Measurements from ENCODE around the gene IVNS1ABP. TPM values are rescaled to one million over a fixed set of nuclear protein-coding genes. Genes with fewer than 3 reads are reported as not detected.

The IVNS1ABP gene
- total and polyA plus RNA-seq, 9 of the 15 experiments (the other 6 are each of a cell fraction or from before 2014, with no cell fraction given) = 30.6 to 126 (median 77.7) TPM

- TF ChIP-seq TBP (optimal IDR thresholded peaks at IDR 0.05; ENCODE audit: low read depth, low read length) = peak; percentile 38
- TF ChIP-seq ZNF175 (CRISPR knock-in tag; IDR thresholded peaks at IDR 0.05; ENCODE audit: low read depth) = peak; percentile 47; the same call in 1 of the 2 replicates
- peak; percentile 88 for TF ChIP-seq BRD9 (IDR thresholded peaks at IDR 0.05; ENCODE audit: low read depth, partially characterized antibody)
- 0 out of 2 replicates have a peak, but pooled peaks have one; percentile 25 for TF ChIP-seq NKRF (IDR thresholded peaks at IDR 0.05; ENCODE audit: borderline replicate concordance)
- TF ChIP-seq RBM34 (IDR thresholded peaks at IDR 0.05; ENCODE audit: borderline replicate concordance, insufficient read depth, low read length) = no peak
- peak; percentile 80 for TF ChIP-seq ZNF274 (IDR thresholded peaks at IDR 0.05; ENCODE audit: borderline replicate concordance, low read depth, low read length)
- no peak for TF ChIP-seq BACH1 (tag; IDR thresholded peaks at IDR 0.05)
- peak; percentile 86 for TF ChIP-seq KHSRP (IDR thresholded peaks at IDR 0.05)
- TF ChIP-seq HOMEZ (CRISPR knock-in tag; IDR thresholded peaks at IDR 0.05) = no peak
- peak in 1 of 2 experiments; percentile 6; a peak in 2 of 4 replicates for TF ChIP-seq RAD21 (CRISPR knock-in tag; conservative IDR thresholded peaks at IDR 0.05 in 1 of 2, IDR thresholded peaks at IDR 0.05 in 1 of 2)
- peak; percentile 61 for TF ChIP-seq HMGN3 (IDR thresholded peaks at IDR 0.05; ENCODE audit: borderline replicate concordance, extremely low read depth, insufficient read length, low read depth, low read length)
- peak; percentile 41 for TF ChIP-seq TAF9B (IDR thresholded peaks at IDR 0.05; ENCODE audit: partially characterized antibody)
- TF ChIP-seq SOX6 (IDR thresholded peaks at IDR 0.05) = peak; percentile 94
- TF ChIP-seq ZNF12 (CRISPR knock-in tag; IDR thresholded peaks at IDR 0.05) = peak; percentile 61; the same call in 1 of the 2 replicates
- peak; percentile 48 to 78 for TF ChIP-seq NCOA2 (IDR thresholded peaks at IDR 0.05; ENCODE audit: partially characterized antibody in 2 of 2)
- TF ChIP-seq JUND (IDR thresholded peaks at IDR 0.05; ENCODE audit: borderline replicate concordance, low read depth, low read length) = peak; percentile 73
- TF ChIP-seq JUND (tag; IDR thresholded peaks at IDR 0.05; ENCODE audit: borderline replicate concordance, low read depth, low read length) = peak; percentile 42; the same call in 1 of the 3 replicates
- 0 out of 2 replicates have a peak, but pooled peaks have one; percentile 8 for TF ChIP-seq MYC (IDR thresholded peaks at IDR 0.05; ENCODE audit: low read depth, low read length)
- TF ChIP-seq MYC (CRISPR knock-in tag; IDR thresholded peaks at IDR 0.05; ENCODE audit: borderline replicate concordance, low read depth) = no peak
- peak; percentile 82 for TF ChIP-seq MTA1 (IDR thresholded peaks at IDR 0.05; ENCODE audit: borderline replicate concordance)
- TF ChIP-seq HDAC1 (IDR thresholded peaks at IDR 0.05) = peak; percentile 7 to 87; a peak in 2 of 4 replicates
- no peak for TF ChIP-seq ZFPM2 (CRISPR knock-in tag; IDR thresholded peaks at IDR 0.05)
- peak; percentile 85 for TF ChIP-seq MTA3 (IDR thresholded peaks at IDR 0.05; ENCODE audit: borderline replicate concordance)
- peak; percentile 87 for TF ChIP-seq PKNOX1 (IDR thresholded peaks at IDR 0.05)
Observed at GRCh38 chr1:185284533-185285276, 32.3 kb downstream of the IVNS1ABP start (continued).
